ENCODE results near the gene ALK.

Gene ALK

DNA sequence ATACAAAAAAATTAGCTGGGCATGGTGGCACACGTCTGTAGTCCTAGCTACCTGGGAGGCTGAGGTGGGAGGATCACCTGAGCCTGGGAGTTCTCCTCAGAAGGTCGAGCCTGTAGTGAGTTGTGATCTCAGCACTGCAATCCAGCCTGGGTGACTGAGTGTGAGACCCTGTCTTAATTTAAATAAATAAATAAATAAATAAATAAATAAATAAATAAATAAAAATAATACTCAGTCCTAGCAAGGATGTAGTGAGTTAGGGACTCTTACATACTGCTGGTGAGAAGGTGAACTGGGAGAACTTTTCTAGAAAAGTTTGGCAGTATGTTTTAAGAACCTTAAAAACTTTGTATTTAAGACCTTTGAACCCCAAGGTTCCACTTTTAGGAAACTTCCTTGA, 576.1 kb downstream of the ALK start:
- Histone ChIP-seq H3K9ac (ENCODE audit: low read length) (no peak overlapping the region), H3K4me3 (ENCODE audit: low read length) (no peak overlapping the region)

DNA sequence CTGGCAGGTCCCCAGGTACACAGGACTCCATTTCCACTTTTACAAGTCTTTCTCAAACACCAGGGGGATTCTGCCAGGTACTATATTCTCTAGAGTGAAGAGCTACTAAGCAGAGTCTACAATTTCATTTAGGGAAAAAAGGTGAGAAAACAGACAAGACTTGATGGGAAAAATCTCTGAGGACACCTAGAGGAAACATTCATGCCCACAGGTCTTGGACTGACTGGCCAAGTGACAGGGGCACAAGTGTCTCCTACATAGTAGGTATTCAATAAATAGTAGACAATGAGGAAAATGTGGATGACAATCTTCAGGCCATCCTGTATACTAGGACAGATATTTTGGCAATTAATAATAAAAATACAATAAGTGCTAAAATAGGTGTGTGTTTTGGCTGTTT, 577.6 kb downstream of the ALK start:
- H3K9ac ChIP-seq (ENCODE audit: low read length), result no peak overlapping the region
- H3K36me3 ChIP-seq (ENCODE audit: control insufficient read depth, insufficient read depth, low read length), result no peaks in the 10 kb centered on the region
- no peak overlapping the region for H3K4me3 ChIP-seq (ENCODE audit: low read length)
- H3K27me3 ChIP-seq (ENCODE audit: control insufficient read depth, insufficient read depth, low read length), result no peaks in the 10 kb centered on the region
- no peak overlapping the region for H3K27ac ChIP-seq (ENCODE audit: low read depth, low read length)
- no peaks in the 10 kb centered on the region for H3K4me1 ChIP-seq (ENCODE audit: control insufficient read depth, insufficient read depth, low read length)

More for the DNA sequence above, 576.1 kb downstream of the ALK start:
- no peaks in the 10 kb centered on the region for H3K36me3 ChIP-seq (ENCODE audit: control insufficient read depth, insufficient read depth, low read length)
- H3K27ac ChIP-seq (ENCODE audit: low read depth, low read length), result no peak overlapping the region
- H3K27me3 ChIP-seq (ENCODE audit: control insufficient read depth, insufficient read depth, low read length), result no peaks in the 10 kb centered on the region
- H3K4me1 ChIP-seq (ENCODE audit: control insufficient read depth, insufficient read depth, low read length), result no peaks in the 10 kb centered on the region

DNA sequence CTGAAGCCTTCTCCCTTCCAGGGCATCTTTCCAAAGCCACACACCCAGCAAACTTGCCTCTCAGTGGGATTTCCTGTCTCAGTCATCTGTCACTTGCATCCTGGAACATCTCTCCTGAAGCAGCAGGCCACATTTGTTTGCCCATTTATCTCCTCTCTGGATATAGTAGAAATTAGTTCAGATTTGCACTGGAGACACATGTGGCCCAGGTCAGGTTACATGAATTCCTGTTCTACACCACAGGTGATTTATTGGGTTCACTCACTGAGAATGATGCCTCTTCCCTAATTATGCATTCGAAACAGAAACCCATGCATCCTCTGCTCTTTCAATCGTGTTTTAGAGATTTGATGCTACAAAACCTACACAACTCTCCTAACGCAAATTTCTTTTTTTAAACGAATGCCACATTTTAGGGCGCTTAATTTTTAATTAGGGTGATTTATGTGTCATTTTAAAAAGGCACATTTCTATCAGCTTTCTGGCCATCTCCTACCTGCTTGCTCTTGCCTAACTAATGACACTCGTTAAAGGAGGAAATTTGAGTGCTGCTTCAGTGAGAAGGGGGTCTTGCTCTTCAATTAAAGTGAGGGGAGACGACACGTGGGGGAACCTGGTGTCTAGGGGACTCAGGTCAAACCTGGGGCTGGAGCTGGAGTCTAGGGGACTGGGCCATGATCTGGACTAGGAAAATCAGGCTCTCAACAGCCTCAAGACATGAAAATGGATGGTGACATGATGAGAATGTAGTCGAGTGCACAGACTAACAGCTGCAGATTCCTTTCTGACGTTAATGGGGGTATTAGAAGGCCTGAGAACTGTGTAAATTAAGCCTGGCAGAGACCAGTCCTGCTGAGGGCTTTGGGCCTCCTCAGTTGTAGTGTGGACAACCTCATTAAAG, 584.8 kb downstream of the ALK start:
- Histone ChIP-seq H3K27me3 (ENCODE audit: control insufficient read depth, insufficient read depth, low read length) (no peaks in the 10 kb centered on the region), H3K27ac (ENCODE audit: low read depth, low read length) (no peak overlapping the region), H3K4me1 (ENCODE audit: control insufficient read depth, insufficient read depth, low read length) (no peaks in the 10 kb centered on the region), H3K36me3 (ENCODE audit: control insufficient read depth, insufficient read depth, low read length) (no peaks in the 10 kb centered on the region), H3K9ac (ENCODE audit: low read length) (no peak overlapping the region), H3K4me3 (ENCODE audit: low read length) (no peak overlapping the region)

DNA sequence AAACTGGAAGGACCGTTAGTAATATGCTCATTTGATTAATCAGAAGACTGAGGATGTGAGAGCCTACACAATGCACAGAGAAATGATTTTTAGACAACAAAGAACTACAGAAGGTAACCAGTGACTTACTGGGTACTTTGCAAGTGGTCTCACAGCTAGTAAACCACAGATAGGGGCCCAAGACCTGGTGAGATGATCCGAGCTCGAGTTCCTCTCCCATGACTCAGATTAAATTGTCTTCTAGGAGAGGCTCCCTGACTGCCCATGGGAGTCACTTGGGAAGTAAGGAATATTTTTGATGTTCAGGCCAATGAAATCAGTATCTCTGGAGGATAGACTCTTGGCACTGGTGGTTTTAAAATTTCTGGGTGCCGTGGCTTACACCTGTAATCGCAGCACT, 586.0 kb downstream of the ALK start:
- no peak overlapping the region for H3K27ac ChIP-seq (ENCODE audit: low read depth, low read length)
- no peaks in the 10 kb centered on the region for H3K36me3 ChIP-seq (ENCODE audit: control insufficient read depth, insufficient read depth, low read length)
- no peak overlapping the region for H3K9ac ChIP-seq (ENCODE audit: low read length)
- no peaks in the 10 kb centered on the region for H3K27me3 ChIP-seq (ENCODE audit: control insufficient read depth, insufficient read depth, low read length)
- H3K4me1 ChIP-seq (ENCODE audit: control insufficient read depth, insufficient read depth, low read length), result no peaks in the 10 kb centered on the region
- H3K4me3 ChIP-seq (ENCODE audit: low read length), result no peak overlapping the region

DNA sequence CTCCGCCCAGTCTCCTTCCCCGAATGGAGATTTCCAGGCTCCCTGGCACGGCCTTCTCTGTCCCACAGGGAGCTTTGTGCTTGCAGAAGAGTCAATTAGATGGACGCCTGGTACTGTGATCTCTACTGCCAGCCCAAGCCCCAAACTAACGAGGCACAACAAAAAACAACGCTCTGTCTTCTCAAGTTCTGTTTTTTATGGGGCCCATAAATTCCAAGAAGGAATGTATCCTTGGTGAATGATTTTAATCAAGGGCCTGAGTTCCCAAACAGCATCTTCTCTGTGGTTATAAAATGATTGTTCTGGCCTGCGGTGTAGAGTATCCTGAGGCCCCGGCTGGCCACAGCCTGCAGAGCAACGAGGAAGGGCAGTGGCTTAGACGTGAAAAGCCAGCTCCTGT, 586.7 kb downstream of the ALK start:
- no peaks in the 10 kb centered on the region for H3K27me3 ChIP-seq (ENCODE audit: control insufficient read depth, insufficient read depth, low read length)
- H3K4me1 ChIP-seq (ENCODE audit: control insufficient read depth, insufficient read depth, low read length), result no peaks in the 10 kb centered on the region
- no peak overlapping the region for H3K27ac ChIP-seq (ENCODE audit: low read depth, low read length)
- no peak overlapping the region for H3K4me3 ChIP-seq (ENCODE audit: low read length)
- no peaks in the 10 kb centered on the region for H3K36me3 ChIP-seq (ENCODE audit: control insufficient read depth, insufficient read depth, low read length)
- H3K9ac ChIP-seq (ENCODE audit: low read length), result no peak overlapping the region

DNA sequence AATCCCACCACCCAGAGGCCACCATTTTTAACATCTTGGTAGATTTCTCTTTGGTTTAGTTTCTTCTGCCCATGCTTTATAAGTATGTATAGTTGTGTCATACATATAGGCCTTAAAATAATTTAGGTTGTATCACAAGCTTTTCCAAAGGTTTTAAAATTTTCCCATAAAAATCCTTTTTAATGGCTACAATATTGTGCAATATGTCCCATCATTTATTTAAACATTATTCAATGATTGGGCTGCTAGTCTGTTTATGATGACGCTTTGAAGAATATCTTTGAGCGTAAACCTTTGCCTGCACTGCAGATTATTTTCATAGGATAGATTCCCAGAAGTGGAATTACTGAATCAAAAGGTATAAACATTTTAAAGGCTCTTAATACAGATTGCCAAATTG, 588.8 kb downstream of the ALK start:
- H3K27me3 ChIP-seq (ENCODE audit: control insufficient read depth, insufficient read depth, low read length), result no peaks in the 10 kb centered on the region
- no peaks in the 10 kb centered on the region for H3K36me3 ChIP-seq (ENCODE audit: control insufficient read depth, insufficient read depth, low read length)
- no peak overlapping the region for H3K4me3 ChIP-seq (ENCODE audit: low read length)
- H3K4me1 ChIP-seq (ENCODE audit: control insufficient read depth, insufficient read depth, low read length), result no peaks in the 10 kb centered on the region
- H3K9ac ChIP-seq (ENCODE audit: low read length), result no peak overlapping the region
- H3K27ac ChIP-seq (ENCODE audit: low read depth, low read length), result no peak overlapping the region

DNA sequence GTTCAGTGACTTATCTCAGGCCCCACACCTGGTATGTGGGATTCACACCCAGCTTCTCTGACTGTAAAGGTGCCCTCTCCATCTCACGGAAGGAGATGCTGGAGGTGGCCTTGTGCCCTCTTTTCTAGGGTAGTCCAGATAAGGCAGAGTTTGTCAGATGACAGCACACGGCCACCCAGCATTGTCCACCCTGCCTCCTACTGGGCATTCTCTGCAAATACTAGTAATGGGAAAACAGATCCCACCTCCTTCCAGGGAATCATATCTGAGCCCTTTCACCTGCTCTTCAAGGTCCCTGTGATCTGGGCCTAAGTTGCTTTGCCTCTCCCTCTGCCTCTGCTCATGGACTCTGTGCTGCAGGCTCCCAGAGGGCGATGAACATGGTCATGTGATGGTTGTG, 591.5 kb downstream of the ALK start:
- H3K9ac ChIP-seq (ENCODE audit: low read length), result no peak overlapping the region
- no peak overlapping the region for H3K27ac ChIP-seq (ENCODE audit: low read depth, low read length)
- no peak overlapping the region for H3K4me3 ChIP-seq (ENCODE audit: low read length)
- no peaks in the 10 kb centered on the region for H3K27me3 ChIP-seq (ENCODE audit: control insufficient read depth, insufficient read depth, low read length)
- H3K36me3 ChIP-seq (ENCODE audit: control insufficient read depth, insufficient read depth, low read length), result no peaks in the 10 kb centered on the region
- H3K4me1 ChIP-seq (ENCODE audit: control insufficient read depth, insufficient read depth, low read length), result no peaks in the 10 kb centered on the region

DNA sequence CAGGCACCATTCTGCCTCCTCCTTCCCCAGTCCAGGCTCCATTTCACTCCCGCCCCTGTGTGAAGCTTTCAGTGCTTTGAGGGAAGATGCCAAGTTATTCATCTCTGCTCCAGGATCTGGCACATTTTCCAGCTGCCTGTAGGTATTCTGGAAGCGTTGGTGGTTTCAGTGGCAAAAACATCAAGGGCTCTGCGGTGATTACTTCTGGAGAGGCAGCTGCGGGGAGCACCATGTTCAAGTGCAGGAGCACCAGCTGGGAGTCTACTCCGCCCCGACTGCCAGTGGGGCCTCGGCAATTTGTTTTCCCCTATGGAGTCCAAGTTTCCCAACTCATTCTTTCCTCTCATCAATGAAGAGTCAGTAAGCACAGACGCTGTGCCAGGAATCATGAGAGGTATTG, 594.5 kb downstream of the ALK start:
- no peak overlapping the region for H3K4me3 ChIP-seq (ENCODE audit: low read length)
- H3K36me3 ChIP-seq (ENCODE audit: control insufficient read depth, insufficient read depth, low read length), result no peaks in the 10 kb centered on the region
- no peaks in the 10 kb centered on the region for H3K27me3 ChIP-seq (ENCODE audit: control insufficient read depth, insufficient read depth, low read length)
- H3K27ac ChIP-seq (ENCODE audit: low read depth, low read length), result no peak overlapping the region
- no peaks in the 10 kb centered on the region for H3K4me1 ChIP-seq (ENCODE audit: control insufficient read depth, insufficient read depth, low read length)
- H3K9ac ChIP-seq (ENCODE audit: low read length), result no peak overlapping the region

DNA sequence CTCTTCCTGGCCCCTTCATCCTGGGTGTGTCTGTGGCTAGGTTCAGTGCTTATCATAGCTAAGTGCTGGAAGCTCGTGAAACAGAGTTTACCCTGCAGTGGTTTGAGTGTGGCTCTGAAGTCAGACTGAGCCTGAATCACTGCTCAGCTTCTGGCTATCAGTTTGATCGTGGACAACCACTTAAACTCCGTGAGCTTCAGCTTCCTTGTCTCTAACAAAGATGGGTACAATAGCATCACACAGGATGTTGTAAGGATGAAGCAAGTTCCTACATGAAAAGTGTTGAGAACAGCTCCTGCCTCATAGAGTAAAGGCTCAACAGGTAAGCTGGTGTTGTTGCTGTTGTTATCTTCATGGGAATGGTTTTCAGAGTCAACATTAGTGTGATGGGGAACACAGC, 595.8 kb downstream of the ALK start:
- Histone ChIP-seq H3K9ac (ENCODE audit: low read length) (no peak overlapping the region), H3K27ac (ENCODE audit: low read depth, low read length) (no peak overlapping the region), H3K27me3 (ENCODE audit: control insufficient read depth, insufficient read depth, low read length) (no peaks in the 10 kb centered on the region), H3K4me1 (ENCODE audit: control insufficient read depth, insufficient read depth, low read length) (no peaks in the 10 kb centered on the region), H3K36me3 (ENCODE audit: control insufficient read depth, insufficient read depth, low read length) (no peaks in the 10 kb centered on the region), H3K4me3 (ENCODE audit: low read length) (no peak overlapping the region)

DNA sequence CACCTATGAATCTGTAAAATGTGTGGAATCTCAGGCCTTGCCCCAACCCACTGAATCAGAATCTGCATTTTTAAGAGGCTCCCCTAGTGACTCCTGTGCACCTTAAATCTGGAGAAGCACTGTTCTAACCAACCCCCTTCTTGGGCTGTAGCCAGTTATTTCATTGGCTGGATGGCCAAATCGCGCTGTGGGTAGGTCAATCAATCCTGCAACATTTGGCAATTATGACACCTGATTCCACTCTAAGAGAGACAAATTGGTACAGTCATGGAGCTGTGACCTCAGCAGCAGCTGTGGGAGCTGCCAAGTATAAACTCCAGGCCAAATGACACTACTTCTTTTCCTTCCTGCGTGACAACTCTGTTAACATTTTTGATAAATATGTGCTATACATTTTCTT, 597.4 kb downstream of the ALK start:
- no peak overlapping the region for H3K27ac ChIP-seq (ENCODE audit: low read depth, low read length)
- H3K4me3 ChIP-seq (ENCODE audit: low read length), result no peak overlapping the region
- H3K9ac ChIP-seq (ENCODE audit: low read length), result no peak overlapping the region
- H3K4me1 ChIP-seq (ENCODE audit: control insufficient read depth, insufficient read depth, low read length), result no peaks in the 10 kb centered on the region
- no peaks in the 10 kb centered on the region for H3K27me3 ChIP-seq (ENCODE audit: control insufficient read depth, insufficient read depth, low read length)
- no peaks in the 10 kb centered on the region for H3K36me3 ChIP-seq (ENCODE audit: control insufficient read depth, insufficient read depth, low read length)

DNA sequence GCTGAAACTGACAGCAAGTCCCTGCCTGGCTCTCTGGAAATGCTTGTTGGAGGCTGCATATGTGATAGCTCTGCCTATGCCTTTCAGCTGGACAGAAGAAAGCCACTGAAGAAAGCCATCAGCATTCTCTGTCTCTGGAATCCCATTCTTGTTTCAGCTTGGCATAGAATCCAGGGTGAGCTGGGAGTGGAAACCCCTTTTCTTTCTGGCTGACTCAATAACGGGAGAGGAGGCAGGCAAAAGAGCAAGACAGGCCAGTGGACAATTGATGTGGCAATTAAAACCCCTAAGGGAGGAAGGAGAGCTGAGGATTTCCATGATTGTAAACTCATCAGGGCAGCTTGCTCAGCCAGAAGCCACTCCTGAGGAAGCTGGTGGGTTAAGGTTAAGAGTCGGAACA, 598.1 kb downstream of the ALK start:
- H3K27me3 ChIP-seq (ENCODE audit: control insufficient read depth, insufficient read depth, low read length), result no peaks in the 10 kb centered on the region
- H3K27ac ChIP-seq (ENCODE audit: low read depth, low read length), result no peak overlapping the region
- H3K36me3 ChIP-seq (ENCODE audit: control insufficient read depth, insufficient read depth, low read length), result no peaks in the 10 kb centered on the region
- no peak overlapping the region for H3K4me3 ChIP-seq (ENCODE audit: low read length)
- no peaks in the 10 kb centered on the region for H3K4me1 ChIP-seq (ENCODE audit: control insufficient read depth, insufficient read depth, low read length)
- H3K9ac ChIP-seq (ENCODE audit: low read length), result no peak overlapping the region

DNA sequence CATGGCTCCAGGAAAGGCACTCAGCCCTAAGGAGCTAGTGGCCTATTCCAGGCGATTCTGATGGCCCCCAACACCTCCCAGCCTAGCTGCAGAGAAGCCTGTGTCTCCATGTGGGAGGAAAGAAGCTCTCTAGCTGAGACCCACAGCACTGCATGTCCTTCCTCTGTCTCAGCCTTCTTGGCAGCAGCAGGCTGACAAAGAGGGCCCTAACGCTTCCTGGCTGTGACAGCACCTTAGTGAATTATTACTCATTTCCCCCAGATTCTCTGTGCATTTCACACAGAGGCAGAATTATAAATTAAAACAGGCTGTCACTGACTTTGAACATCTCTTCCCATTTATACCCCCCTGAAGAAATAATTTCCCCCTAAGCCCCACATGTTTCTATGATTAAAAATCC, 599.4 kb downstream of the ALK start:
- Histone ChIP-seq H3K4me1 (ENCODE audit: control insufficient read depth, insufficient read depth, low read length) (peaks cover 3% of the 10 kb centered on the region), H3K9ac (ENCODE audit: low read length) (no peak overlapping the region), H3K27me3 (ENCODE audit: control insufficient read depth, insufficient read depth, low read length) (no peaks in the 10 kb centered on the region), H3K27ac (ENCODE audit: low read depth, low read length) (no peak overlapping the region), H3K36me3 (ENCODE audit: control insufficient read depth, insufficient read depth, low read length) (no peaks in the 10 kb centered on the region), H3K4me3 (ENCODE audit: low read length) (no peak overlapping the region)

DNA sequence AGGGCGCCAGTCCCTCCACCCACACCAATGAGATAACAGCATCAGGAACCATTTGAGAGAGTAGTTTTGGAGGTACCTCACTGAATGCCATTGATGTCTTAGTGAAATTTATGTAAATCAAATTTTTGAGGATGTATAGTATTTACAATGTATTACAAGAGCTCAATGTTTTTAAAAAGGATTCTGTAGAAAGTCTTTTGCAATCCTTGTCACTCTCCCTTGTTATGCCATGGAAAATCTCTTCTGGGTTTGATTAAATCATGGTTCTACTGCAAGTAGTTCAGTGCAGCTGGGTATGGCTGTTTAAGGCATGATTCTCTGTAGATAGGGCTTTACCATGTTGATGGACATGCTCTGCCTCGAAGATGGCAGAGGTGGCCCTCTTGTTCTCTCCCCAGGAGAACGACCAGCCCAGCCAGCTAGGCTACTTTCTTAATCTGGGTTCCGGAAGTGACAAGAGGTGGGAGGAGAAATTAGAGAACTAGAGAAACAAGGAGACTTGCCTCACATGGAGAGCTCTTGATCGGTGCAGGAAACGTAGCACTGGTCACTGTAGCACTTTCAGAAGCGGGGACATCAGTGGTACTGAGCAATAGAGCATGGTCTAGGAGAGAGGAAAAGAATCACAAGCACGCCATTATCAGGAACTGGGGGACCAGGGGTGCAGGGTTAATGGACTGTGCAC, 603.4 kb downstream of the ALK start:
- H3K4me1 ChIP-seq (ENCODE audit: control insufficient read depth, insufficient read depth, low read length), result peaks cover 9% of the 10 kb centered on the region
- H3K36me3 ChIP-seq (ENCODE audit: control insufficient read depth, insufficient read depth, low read length), result no peaks in the 10 kb centered on the region
- H3K27ac ChIP-seq (ENCODE audit: low read depth, low read length), result no peak overlapping the region
- H3K9ac ChIP-seq (ENCODE audit: low read length), result no peak overlapping the region
- no peak overlapping the region for H3K4me3 ChIP-seq (ENCODE audit: low read length)
- no peaks in the 10 kb centered on the region for H3K27me3 ChIP-seq (ENCODE audit: control insufficient read depth, insufficient read depth, low read length)
